HepG2 (cell line): ENCODE measurements around the gene TMED3. TPM values are rescaled to one million over a fixed set of nuclear protein-coding genes. Genes with fewer than 3 reads are reported as not detected.

Experiments used
- ATAC-seq: fragments of 200-7000 bp; cut with Tn5 transposase; 3 replicates; pipeline ENCODE4 v1.9.1; 2020; ENCODE audit warnings: mild to moderate bottlenecking, moderate library complexity
- BruUV-seq: library from RNA; stranded (reverse); fragments of 400-500 nt; replicated peaks from 2 replicates; lab custom pipeline; 2021; lab: Mats Ljungman, UMichigan
- CTCF ChIA-PET: fragments of 300-600 bp; formaldehyde crosslinking; extraction: SDS; loops from one replicate; lab custom pipeline; 2021; ENCODE audit warnings: low total read pairs, inconsistent platforms, low intra/inter-chr PET ratio; lab: Yijun Ruan, JAX
- POLR2A ChIA-PET: fragments of 350-600 bp; sonication (Branson Sonifier 250); formaldehyde crosslinking; loops from one replicate; lab custom pipeline; 2020; ENCODE audit warnings: antibody characterized with exemption, inconsistent platforms; lab: Yijun Ruan, JAX
- DNase-seq: peaks from one replicate; pipeline ENCODE4 v3.0.0-alpha.2; 2015; ENCODE audit warnings: low spot score
- FAIRE-seq: peaks from 3 replicates; lab custom pipeline; 2011; peaks lifted over from hg19 to GRCh38; lab: Jason Lieb, UNC
- H2AFZ ChIP-seq: one replicate; pipeline ENCODE4 v1.6.1; 2011; ENCODE audit warnings: low read length, inconsistent platforms
- H3K27ac ChIP-seq: fragments of 300-600 bp; 3 replicates; pipeline ENCODE4 v1.8.0; 2011; ENCODE audit warnings: mixed run types, mild to moderate bottlenecking, mixed read lengths, low read length, inconsistent platforms; ENCODE audit not compliant: insufficient read depth; ENCODE audit errors: extremely low read length
- H3K27me3 ChIP-seq, 2 experiments: fragments of 200-600 bp in 1 of 2; 2 replicates in 1 of 2; 3 replicates in 1 of 2; pipeline versions ENCODE4 v1.6.0 to v1.8.0; 2011; ENCODE audit warnings: low read length in 2 of 2, mild to moderate bottlenecking in 2 of 2, moderate library complexity in 2 of 2, inconsistent platforms in 1 of 2; ENCODE audit not compliant: insufficient read depth in 2 of 2, control insufficient read depth in 1 of 2
- H3K36me3 ChIP-seq, 2 experiments: fragments of 200-600 bp in 1 of 2; replicated peaks in 1 of 2; 2 replicates in 1 of 2; 3 replicates in 1 of 2; pipeline versions ENCODE4 v1.5.1 to v1.8.0; 2011; ENCODE audit warnings: low read length in 2 of 2, inconsistent platforms in 1 of 2; ENCODE audit not compliant: insufficient read depth in 2 of 2, control insufficient read depth in 1 of 2
- H3K4me1 ChIP-seq: 2 replicates; pipeline ENCODE4 v1.5.1; 2012; ENCODE audit warnings: low read length, inconsistent platforms; ENCODE audit not compliant: insufficient read depth
- H3K4me2 ChIP-seq: 2 replicates; pipeline ENCODE4 v1.6.0; 2011; ENCODE audit warnings: low read depth, low read length, inconsistent platforms
- H3K4me3 ChIP-seq, 3 experiments: fragments of 200-600 bp in 1 of 3; sonication (generic), shearing (Covaris generic) in 1 of 3; replicated peaks in 1 of 3; 2 replicates each; pipeline ENCODE4 v1.5.1; 2011 to 2016; ENCODE audit warnings: low read length in 3 of 3, inconsistent platforms in 2 of 3, low read depth in 2 of 3, mild to moderate bottlenecking in 2 of 3, control low read depth in 1 of 3, mixed read lengths in 1 of 3; ENCODE audit not compliant: insufficient read depth in 1 of 3
- H3K79me2 ChIP-seq: one replicate; pipeline ENCODE4 v1.6.1; 2011; ENCODE audit warnings: low read length, inconsistent platforms; ENCODE audit not compliant: insufficient read depth
- H3K9ac ChIP-seq: 2 replicates; pipeline ENCODE4 v1.6.0; 2011; ENCODE audit warnings: mild to moderate bottlenecking, low read depth, low read length, inconsistent platforms; ENCODE audit not compliant: insufficient read depth
- H3K9me3 ChIP-seq: 2 replicates; pipeline ENCODE4 v1.5.1; 2012; ENCODE audit warnings: mild to moderate bottlenecking, low read length
- H4K20me1 ChIP-seq: 2 replicates; pipeline ENCODE4 v1.6.0; 2011; ENCODE audit warnings: inconsistent platforms, mild to moderate bottlenecking, low read length, moderate library complexity; ENCODE audit not compliant: insufficient read depth
- AGO2 ChIP-seq: fragments of 200-400 bp; formaldehyde crosslinking; optimal IDR thresholded peaks from 2 replicates; pipeline ENCODE3; 2017; ENCODE audit warnings: mild to moderate bottlenecking, low read depth, low read length, moderate library complexity
- AKNA ChIP-seq: sonication (generic); formaldehyde crosslinking; IDR thresholded peaks from 2 replicates; pipeline ENCODE4 v1.4.0; 2020; ENCODE audit warnings: missing genetic modification reagents, borderline replicate concordance
- GLMP ChIP-seq: sonication (generic); formaldehyde crosslinking; IDR thresholded peaks from 2 replicates; pipeline ENCODE4 v1.9.0; 2021; ENCODE audit warnings: missing genetic modification reagents, mild to moderate bottlenecking, borderline replicate concordance
- GMEB2 ChIP-seq: IDR thresholded peaks from 2 replicates; pipeline ENCODE4 v1.6.1; 2016; ENCODE audit warnings: missing biosample characterization, missing genetic modification reagents, low read depth
- MIXL1 ChIP-seq: IDR thresholded peaks from 2 replicates; pipeline ENCODE4 v1.6.1; 2016
- MXI1 ChIP-seq: IDR thresholded peaks from 3 replicates; pipeline ENCODE4 v1.6.1; 2012; ENCODE audit warnings: low read depth, low read length, inconsistent platforms, borderline replicate concordance
- ZNF512B ChIP-seq: sonication (generic); formaldehyde crosslinking; IDR thresholded peaks from 2 replicates; pipeline ENCODE4 v1.5.1; 2020; ENCODE audit warnings: missing genetic modification reagents, mild to moderate bottlenecking, borderline replicate concordance
- ZNF597 ChIP-seq: sonication (generic); formaldehyde crosslinking; IDR thresholded peaks from 2 replicates; pipeline ENCODE4 v1.5.0; 2020; ENCODE audit warnings: missing genetic modification reagents
- ZNF703 ChIP-seq: sonication (generic); formaldehyde crosslinking; IDR thresholded peaks from 2 replicates; pipeline ENCODE4 v1.5.1; 2020; ENCODE audit warnings: missing genetic modification reagents, mild to moderate bottlenecking, moderate library complexity, borderline replicate concordance
- ZNF713 ChIP-seq: sonication (generic); formaldehyde crosslinking; IDR thresholded peaks from 2 replicates; pipeline ENCODE4 v1.4.0; 2020; ENCODE audit warnings: mild to moderate bottlenecking, missing genetic modification reagents
- ZNF761 ChIP-seq: sonication (generic); formaldehyde crosslinking; conservative IDR thresholded peaks from 2 replicates; pipeline ENCODE4 v1.4.0; 2020; ENCODE audit warnings: mild to moderate bottlenecking, missing genetic modification reagents
- WGBS: methylation state at CpG from one replicate; pipeline ENCODE4 v1.1.6; 2017; ENCODE audit warnings: low lambda C conversion rate; 5-methylcytosine and 5-hydroxymethylcytosine counted together
- in situ Hi-C: cut with HindIII; loops from 2 replicates; pipeline ENCODE4 v1.10.0; 2017; ENCODE audit warnings: low pct_unique_long_range_greater_than_20kb; ENCODE audit not compliant: extremely low pct_ligation_motif_present
- intact Hi-C: fragments of 100-400 bp; cut with micrococcal nuclease; formaldehyde crosslinking; loops from one replicate; pipeline ENCODE4 v1.10.0; 2022; ENCODE audit not compliant: unreplicated experiment
- polyA plus RNA-seq, 8 experiments: library from polyadenylated mRNA; depleted of rRNA in 3 of 8; stranded (reverse) in 7 of 8; unstranded in 1 of 8; fragments of >200 nt; fragmentation: Illumina TruSeq in 4 of 8; extraction: Trizol in 4 of 8; gene quantifications; 2 replicates each; pipeline versions ENCODE4 v1.2.1 to v1.2.3, GENCODE V29; 2011 to 2016; ENCODE audit warnings: low read depth in 4 of 8, missing spikeins in 1 of 8, mixed read lengths in 1 of 8; ENCODE audit not compliant: insufficient read depth in 1 of 8
- total RNA-seq, 5 experiments: library from RNA; depleted of rRNA; stranded (reverse); fragments of >200 nt; fragmentation: Illumina TruSeq; extraction: Trizol; gene quantifications; 2 replicates each; pipeline ENCODE4 v1.2.3, GENCODE V29; 2016; ENCODE audit warnings: low read depth in 1 of 5

Gene TMED3
- total and polyA plus RNA-seq, 2 of the 13 experiments (the other 11 are each of a cell fraction or from before 2014, with no cell fraction given): 125 to 155 TPM

GRCh38 chr15:79261836-79262235 lies 49.1 kb upstream of the TMED3 start (continued):
- no peak for TF ChIP-seq ZNF703 (CRISPR knock-in tag)
- TF ChIP-seq, all 625 proteins: peak for 0

GRCh38 chr15:79265167-79265566 lies 45.7 kb upstream of the TMED3 start:
- H3K4me3 ChIP-seq: no peak overlapping the region
- BruUV-seq: no TSS peak
- no peaks in the 10 kb centered on the region for H3K4me1 ChIP-seq
- H3K9me3 ChIP-seq: no peaks in the 10 kb centered on the region
- WGBS: 70% methylated on average over 4 of the region's 4 CpGs
- CTCF ChIA-PET: no interaction called here
- ATAC-seq (no peak), FAIRE-seq (no peak), DNase-seq (no peak)
- in situ Hi-C loops (no loop called here), intact Hi-C loops (no loop called here)
- POLR2A ChIA-PET: no interaction called here
- no peak overlapping the region for H3K9ac ChIP-seq
- no peak overlapping the region for H3K4me2 ChIP-seq
- no peaks in the 10 kb centered on the region for H3K79me2 ChIP-seq
- H2AFZ ChIP-seq: no peak overlapping the region
- H4K20me1 ChIP-seq: no peaks in the 10 kb centered on the region
- H3K36me3 ChIP-seq: no peaks in the 10 kb centered on the region
- H3K27me3 ChIP-seq: no peaks in the 10 kb centered on the region; a peak in 1 of 5 replicates
- H3K27ac ChIP-seq: no peak overlapping the region
- no peak for TF ChIP-seq GLMP
- TF ChIP-seq AKNA: no peak
- TF ChIP-seq ZNF761 (CRISPR knock-in tag): no peak
- no peak for TF ChIP-seq ZNF597
- TF ChIP-seq MXI1: no peak
- TF ChIP-seq GMEB2 (CRISPR knock-in tag): no peak
- TF ChIP-seq ZNF512B: no peak
- TF ChIP-seq MIXL1 (CRISPR knock-in tag): no peak
- TF ChIP-seq AGO2: no peak
- no peak for TF ChIP-seq ZNF713
